Stimulated activated naive CD4-positive, alpha-beta T cell treated with Interleukin-2 at 50 U/mL for 16 hours (primary cell): ENCODE data around the gene SURF6.

Source experiments
- DNase-seq: peaks from one replicate; lab custom pipeline; 2025; lab: John Stamatoyannopoulos, UW

The SURF6 gene

DNA sequence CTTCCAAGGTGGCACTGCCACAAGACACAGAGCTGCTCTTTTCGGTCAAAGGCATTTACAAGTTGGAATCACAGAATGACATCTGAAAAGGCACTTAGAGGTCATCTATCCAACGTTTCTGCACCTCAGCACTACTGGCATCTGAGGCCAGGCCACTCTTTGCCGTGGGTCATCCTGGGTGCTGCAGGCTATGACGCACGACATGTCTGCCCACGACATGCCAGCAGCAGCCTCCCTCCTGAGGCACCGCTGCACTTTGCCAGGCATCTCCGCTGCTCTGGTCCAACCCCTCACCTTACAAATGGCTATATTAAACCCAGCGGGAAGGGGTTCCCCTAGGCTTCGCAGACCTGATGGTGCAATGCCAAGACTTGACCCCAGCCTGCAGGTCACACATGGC lies 31.8 kb upstream of the SURF6 start:
- DNase-seq: no peak

DNA sequence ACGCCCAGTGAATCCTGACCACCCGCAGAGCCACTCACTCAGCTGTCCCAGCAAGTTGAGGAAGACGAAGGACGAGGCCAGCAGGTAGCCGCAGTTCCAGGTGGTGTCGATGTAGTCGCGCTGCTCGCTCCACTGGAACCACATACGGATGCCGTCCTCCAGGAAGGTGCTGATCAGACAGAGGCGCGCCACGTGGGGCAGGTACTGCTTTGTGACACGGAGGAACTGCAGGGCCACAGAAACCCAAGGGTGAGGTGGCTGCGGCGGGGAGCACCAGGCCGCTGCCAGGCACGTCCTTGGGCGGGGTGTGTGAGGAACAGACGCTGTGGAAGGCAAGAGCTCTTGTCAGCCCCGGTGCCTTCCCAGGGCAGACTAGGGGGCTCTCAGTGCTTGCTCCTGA lies 31.2 kb upstream of the SURF6 start:
- no peak for DNase-seq

DNA sequence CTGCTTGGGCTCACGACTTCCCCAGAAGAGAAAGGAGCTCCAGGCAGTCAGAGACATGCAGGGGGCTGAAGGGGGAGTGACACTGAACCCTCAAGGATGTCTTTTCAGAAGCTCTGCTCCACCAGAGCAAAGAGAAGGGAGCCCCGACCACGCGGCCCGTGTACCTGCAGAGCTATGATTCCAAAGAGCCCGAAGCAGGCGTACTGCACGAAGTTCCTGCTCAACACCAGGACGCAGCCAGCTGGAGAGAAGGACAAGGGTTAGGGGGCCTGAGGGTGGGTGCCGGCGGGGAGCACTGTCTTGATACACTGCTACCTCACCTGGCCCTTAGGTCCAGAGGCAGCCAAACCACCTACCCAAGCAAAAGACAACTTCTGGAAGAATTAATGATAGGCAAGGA lies 30.4 kb upstream of the SURF6 start:
- no peak for DNase-seq

DNA sequence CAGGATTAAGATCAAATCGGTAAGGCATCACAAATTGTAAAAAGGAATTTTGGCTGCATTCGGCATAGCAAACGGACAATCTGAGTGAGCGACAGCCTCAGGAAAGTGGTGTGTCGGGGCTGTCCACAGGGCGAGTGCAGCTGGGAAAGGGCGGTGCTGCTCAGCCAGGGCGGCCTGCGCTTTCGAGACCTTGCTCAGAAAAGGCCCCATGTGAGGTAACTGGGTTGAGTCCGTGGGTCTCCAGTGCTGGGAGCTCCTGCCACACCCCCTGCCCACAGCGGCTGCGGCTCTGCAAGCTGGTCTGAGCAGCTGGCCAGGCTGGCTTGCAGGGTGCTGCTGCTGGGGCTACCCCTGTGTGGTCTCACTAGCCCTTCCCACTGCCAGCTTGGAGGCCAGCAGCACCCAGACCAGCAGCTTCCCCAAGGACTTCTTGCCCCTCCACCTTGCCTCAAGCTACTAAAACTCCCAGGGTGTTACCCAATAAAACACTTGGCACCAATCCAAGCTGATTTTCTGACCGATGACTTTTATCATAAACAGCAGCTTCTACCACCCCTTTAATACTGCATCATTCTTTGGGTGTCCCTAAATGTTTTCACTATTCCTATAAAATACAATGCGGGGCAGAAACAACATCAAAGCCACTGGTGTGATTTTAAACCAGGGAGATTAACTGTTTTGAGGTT lies 26.5 kb upstream of the SURF6 start:
- DNase-seq: no peak

DNA sequence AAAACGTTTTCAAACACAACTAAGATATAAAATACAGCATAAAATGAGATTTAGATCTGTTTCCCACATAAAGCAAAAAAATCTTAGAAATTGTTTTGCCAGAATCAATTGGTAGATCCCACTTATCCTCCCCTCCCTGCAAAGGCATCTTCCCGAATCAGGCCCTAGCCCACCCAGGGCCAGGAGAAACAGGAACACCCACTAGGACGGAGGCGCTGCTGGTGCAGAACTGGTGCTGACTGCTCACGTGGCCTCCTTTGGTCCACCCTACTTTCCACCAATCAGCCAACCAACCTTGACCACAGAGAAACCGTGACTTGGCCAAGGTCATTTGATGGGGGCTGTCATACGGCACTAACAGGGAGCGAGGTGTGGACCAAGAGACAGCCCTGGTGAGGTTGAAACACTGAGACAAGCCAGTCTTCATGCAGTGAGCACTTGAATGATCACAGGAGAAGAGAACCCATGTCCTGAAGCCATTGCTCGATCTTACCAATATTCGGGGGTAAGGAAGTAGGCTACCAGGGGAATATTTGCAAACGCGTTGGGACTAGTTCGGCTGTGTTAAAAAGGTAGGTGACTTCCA lies 25.6 kb upstream of the SURF6 start:
- DNase-seq: no peak

DNA sequence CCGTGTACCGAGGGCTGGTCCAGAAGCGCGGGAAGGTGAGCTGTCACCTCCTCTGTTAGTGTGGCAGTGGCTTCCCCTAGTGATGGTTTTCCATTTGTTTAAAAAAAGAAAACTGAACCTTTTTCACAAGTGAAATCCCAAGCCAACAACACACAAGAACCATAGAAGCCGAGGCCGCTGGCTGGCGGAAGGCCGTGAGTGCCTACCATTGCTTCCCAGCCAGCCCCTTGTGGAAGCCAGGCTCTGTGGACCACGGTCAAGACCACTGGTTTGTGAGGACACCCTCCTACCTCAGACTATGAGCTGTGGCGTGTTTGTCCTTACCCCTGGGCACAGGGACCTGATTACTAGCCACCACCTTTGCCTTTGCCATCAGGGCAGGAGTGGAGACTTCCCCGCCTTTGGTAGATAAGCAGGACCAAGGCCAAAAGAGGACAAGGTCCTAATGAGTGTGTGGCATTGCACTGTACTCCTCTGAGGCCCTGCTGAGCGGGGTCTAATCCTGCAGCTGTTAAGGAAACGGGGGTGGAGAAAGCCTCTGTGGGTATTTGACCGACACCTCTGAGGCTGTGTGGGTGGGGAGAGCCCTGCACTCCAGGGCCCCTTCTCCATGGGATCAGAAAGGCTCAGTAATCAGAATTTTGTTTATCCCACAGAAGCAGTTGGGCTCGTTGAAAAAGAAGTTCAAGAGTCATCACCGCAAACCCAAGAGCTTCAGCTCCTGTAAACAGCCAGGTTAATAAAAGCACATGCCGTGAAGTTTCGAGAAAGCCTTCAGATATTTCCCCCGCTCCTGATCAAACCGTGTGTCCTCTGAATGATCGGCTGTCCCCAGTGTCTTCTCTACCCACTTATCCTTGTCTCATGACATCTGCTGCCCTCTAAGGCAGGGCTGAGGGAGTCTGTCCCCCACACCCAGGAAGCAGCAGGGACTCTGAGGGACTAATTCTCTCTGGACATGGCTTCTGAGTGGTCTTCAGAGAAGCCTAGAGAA lies 24.7 kb upstream of the SURF6 start:
- DNase-seq: no peak

DNA sequence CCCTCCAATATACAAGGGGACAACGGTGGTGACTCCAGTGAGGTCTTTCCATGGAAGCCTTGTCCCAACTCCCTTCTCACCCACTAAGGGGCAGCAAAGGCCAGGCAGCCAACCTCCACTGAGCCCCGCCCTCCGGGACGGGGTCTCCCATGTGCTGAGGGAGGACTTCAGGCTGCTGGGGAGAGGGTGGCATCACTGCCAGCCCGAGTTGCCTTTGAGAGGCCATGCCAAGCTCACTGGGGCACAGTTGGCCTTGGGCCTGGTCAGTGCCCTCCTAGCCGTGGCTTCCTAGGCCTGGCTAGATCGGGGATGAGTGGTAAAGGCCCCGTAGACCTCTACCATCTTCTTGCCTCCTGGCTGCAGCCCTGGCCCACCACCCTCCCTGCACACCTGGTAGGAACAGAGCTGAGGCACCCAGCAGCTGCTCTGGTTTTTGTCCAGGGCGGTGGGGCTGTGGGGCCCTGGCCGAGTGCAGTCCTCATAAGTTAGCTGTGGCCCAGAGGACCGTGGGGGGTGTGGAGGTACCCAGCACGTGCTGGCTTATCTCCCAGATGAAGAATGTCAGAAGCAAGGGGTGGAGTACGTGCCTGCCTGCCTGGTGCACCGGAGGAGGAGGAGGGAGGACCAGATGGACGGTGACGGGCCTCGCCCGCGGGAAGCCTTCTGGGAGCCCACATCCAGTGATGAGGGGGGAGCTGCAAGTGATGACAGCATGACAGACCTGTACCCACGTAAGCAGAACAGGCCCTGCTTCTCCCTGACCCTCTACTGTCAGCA lies 23.6 kb upstream of the SURF6 start:
- no peak for DNase-seq

DNA sequence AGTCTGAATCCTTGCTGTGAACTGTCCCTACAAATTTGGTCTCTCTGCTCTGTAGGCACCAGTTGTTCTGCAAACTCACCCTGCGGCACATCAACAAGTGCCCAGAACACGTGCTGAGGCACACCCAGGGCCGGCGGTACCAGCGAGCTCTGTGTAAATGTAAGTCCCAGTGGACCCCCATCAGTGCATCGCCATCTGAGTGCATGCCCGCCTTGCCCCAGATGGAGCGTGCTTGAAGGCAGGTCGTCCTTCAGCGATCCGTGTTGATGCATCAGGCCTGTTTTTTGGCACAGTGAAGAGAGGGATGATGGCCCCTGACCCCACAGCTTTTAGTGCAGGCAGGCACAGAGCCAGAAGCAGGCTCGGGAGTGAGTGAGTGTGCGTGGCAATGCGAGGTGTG lies 21.7 kb upstream of the SURF6 start:
- no peak for DNase-seq

DNA sequence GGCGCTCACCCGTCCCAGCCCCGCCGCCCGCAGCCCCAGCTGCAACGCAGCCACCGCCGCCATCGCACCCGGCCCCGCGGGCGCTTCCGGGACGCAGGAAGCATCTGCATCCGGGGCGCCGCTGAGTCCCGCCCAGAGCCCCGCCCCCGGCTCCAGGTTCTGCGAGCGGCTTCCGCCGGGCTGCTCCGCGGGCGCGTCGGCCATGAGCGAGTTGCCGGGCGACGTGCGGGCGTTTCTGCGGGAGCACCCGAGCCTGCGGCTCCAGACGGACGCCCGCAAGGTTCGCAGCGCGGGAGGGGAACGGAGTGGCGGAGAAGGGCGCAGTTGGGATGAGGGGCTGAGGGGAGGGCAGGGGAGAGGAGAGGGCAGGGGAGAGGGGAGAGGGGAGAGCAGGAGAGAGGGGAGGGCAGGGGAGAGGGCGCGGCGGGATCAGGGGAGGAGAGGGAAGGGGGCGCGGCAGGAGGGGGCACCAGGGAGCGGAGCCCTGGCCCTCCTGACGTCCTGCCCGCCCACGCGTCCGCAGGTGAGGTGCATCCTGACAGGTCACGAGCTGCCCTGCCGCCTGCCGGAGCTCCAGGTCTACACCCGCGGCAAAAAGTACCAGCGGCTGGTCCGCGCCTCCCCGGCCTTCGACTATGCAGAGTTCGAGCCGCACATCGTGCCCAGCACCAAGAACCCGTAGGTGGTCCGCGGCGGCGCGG lies 20.6 kb upstream of the SURF6 start, which contains the start of the genes SURF1 and SURF2:
SURF1 (minus strand) TSS at position 97 of the 701 bp plus-strand sequence; CDS start at position 63, 34 bp downstream.
SURF2 (plus strand) TSS at position 160 of the 701 bp plus-strand sequence; CDS start at position 203, 43 bp downstream.
- peak; percentile 91 for DNase-seq

DNA sequence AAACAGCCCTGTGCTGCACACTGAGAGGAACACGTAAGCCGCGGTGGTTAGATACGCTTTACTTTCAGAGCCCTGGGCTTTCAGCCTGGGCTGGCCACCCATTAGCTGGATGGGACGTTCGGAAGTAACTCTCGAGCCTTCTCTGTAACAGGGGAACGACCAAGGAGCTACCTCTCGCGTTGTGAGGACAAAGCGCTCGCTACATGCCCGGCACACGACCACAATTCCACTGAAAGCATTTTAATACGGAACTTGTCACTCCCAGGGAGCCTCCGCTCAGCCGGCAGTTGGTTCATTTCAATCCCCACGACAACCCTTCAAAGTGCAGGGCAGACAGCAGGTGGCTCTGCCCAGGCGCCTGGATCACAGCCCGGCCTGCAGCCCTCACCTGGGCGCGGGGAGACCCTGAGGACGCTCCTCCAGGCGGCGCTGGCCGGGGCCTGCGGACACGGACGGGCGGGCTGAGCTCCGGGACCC lies 19.9 kb upstream of the SURF6 start:
- DNase-seq: no peak

DNA sequence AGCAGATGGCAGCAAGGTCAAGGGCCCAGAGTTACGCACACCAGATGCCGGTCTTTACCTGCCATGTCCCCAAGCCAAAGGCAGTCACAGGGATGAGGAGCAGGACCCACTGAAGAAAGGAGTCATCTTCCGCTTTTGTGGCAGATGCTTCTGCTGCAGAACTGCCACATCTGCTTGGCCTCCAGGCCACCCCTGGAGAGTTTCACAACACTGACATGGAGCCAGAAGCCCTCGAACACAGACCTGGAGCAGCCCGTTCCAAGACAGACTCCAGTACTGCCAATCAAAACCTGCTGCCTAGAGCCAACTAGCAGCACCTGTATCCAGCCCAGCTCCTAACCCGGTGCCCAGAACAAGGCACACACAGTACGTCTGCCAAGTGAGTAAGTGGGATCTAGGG lies 18.8 kb upstream of the SURF6 start:
- no peak for DNase-seq

DNA sequence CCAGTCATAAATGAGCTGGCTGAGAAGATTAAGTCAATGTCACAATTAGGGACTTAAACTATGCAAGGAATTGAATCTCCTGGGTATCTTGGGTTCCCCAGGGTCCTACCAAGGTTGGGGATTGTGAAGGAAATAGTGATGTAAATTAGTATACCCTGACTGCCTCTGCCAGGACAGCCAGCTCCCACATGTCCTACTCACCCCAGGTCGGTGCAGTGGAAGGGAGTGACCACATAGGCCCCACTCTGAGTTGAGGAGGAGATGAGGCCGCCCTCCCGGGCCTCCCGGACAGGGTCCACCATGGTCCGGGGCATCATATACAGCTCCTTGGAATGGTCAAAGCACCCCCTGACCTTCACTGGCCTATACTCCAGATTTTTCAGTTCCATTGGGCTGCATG lies 17.6 kb upstream of the SURF6 start:
- DNase-seq: no peak

DNA sequence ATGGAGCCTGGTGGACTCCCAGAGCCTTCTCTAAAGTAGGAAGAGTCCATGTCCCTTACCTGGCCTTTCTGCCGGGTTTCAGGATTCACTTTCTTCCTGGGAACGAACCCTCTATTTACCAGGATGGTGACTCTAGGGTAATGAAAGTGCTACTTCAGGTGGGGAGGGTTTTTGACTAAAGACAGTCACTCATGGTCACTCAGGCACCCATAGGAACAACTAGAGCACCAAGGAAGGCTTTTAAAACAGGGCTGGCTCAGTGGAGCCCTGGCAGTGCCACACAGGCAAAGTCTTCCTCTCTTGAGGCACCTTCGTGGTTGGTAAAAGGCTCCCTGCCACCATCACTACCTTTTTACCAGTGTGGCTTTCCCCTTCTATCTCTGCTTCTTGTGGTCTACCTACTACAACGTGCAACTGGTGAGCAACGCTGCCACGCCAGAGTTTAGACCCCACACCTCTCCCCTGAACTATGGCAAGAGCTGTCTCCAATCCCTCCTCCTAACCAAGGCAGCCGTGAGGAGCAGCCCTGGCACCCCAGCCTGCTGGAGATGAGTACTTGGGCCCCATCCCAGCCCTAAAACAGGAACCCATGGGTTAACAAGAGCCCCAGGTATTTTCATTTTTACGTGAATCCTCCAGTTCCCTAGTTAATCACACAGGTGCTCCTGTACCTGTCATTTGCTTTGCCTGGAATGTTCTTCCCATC lies 16.8 kb upstream of the SURF6 start:
- no peak for DNase-seq

DNA sequence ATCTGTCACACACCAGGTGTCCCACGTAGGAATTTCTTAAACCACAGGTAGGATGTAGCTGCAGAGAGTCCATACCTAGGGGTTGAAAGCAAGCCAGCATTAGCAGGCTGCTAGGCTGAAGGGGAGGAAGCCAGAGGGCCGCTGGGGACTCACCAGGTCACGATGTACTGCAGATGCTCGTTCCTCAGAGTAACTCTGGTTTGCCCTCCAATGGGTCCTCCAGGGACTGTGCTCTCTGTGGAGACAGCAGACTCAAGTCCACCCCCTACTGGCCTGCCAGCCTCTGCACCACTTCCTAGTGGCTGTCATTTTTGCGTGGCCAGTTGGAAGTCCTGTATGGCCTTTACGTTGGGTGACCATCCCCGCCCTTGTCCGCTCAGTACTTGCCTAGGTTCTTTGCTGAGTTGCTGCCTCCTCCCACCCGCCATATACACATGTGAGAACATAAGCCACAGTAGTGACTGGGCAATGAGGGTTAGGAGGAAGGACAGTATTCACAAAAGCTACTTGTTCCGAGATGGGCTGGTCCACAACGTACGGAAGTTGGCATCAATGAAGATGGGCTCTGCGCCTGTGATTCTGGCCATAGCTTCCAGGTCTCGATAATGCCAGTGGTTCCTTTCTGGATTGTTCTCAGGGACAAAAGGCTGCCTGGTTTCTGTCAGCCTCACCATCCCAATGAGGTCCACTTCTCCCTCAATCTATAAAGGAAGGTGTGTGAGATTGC lies 16.1 kb upstream of the SURF6 start:
- DNase-seq: peak; percentile 30

DNA sequence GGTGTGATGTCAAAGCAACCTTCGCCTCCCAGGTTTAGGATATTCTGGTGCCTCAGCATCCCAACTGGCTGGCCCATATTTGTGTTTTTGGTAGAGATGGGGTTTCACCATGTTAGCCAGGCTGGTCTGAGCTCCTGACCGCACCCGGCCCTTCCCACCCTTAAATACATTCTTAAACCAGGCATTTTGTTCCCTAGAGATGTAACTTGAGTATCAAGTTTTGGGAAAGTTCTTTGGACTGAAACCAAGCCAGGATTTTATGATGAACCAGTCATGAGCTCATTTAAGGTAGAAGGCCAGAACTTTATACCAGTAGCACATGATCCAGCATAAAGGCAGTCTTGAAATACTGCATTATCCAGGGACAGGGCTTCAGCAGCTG lies 15.5 kb upstream of the SURF6 start:
- DNase-seq: no peak

DNA sequence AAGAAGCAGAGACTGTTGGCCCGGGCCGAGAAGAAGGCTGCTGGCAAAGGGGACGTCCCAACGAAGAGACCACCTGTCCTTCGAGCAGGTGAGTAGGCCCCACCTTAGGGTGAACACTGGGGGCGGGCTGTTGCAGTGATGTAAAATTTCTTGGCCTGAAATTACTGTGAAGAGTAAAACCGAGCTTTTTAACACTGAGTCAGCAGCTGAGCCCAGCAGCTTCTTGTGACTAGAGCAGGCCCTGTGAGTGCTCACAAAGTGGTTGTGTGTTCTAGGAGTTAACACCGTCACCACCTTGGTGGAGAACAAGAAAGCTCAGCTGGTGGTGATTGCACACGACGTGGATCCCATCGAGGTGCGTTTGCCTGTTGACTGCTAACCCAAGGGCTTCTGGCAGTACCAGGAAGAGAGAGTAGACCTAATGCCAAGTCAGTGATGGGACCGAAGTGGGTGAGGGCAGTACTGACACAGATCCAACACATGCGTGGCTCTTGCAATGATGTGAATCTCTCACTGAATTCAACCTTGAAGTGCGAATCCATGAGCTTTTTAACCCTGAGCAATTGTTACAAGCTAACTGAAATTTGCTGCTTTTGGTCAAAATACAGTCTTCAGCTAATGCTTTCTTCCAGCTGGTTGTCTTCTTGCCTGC lies 14.1 kb upstream of the SURF6 start:
- DNase-seq: peak; percentile 30

DNA sequence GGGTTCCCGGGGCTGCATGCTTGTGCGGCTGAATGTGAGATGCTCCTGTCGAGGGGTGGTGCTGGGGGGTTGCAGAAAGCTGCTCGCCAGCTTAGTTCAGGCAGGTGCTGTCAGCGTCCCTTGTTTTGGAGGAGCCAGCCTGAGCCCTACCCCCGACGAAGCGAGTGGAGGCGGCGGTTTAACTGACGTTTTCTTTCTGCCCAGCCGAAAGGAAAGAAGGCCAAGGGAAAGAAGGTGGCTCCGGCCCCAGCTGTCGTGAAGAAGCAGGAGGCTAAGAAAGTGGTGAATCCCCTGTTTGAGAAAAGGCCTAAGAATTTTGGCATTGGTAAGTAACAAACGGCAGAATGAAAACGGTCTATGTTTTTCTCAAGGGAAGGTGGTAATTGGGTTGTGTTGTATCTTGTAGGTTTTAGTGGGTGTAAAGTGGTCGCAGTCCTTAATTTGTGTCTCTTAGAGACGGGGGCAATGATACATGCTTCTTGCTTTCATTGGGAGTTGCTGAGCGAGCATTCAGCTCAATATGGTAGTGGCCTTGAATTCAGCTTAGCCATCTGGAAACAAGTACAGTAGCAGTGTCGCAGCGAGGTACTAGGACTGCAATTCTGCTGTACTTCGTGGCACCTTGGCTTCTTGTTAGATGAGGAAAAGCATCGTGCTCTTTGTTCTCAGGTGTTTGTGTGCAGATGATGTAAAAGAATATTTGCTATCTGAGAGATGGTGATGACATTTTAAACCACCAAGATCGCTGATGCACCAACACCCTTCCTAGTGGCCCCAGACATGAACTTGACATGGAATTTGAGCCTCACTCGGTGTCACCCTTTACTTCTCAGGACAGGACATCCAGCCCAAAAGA lies 13.0 kb upstream of the SURF6 start:
- DNase-seq: no peak

DNA sequence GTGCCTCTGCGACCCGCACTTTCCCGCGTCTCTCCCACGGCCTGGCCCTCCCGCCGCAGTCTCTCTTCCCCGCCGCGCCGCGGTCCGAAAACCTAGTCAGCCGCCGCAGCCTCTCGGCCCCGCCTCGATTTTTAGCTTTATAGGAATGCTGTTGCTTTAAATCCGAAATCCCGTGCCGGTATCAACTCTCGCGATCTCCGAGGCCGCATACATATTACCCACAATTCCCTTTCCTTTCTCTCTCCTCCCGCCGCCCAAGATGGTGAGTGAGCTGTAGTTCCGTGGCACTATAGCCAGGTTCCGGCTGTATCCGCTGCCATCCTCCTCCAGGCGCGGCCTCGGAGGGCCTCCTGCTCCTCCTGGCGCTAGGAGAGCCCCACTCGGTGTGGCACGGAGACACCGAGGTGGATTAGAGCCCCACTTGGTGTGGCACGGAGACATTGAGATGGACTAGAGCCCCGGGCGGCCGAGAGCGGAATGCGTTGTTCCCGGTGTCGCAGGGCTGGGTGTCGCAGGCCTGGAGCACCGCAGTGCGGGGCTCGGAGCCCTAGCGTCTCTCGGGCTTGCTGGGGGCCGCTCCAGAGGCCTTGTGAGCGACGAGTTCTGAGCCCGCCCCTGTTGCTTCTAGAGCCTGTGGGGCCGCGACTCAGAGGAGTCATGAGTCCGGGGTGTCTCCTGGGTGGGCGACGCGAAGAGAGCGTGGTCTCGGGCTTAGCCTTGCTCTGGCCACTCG lies 12.2 kb upstream of the SURF6 start, which contains the start of the genes MED22 and RPL7A:
MED22 (minus strand) TSS at position 147 of the 733 bp plus-strand sequence. CDS start 1,469 bp downstream, outside the sequence.
RPL7A (plus strand) TSS at position 234 of the 733 bp plus-strand sequence; CDS start at position 260, 26 bp downstream.
- DNase-seq: peak; percentile 90
